Measurements from ENCODE around the gene H2BK1.
A peak's percentile ranks its signal among the peaks of the same experiment; 100 is the strongest.

H2BK1 gene

GRCh38 chr7:151235091-151235787 lies 25.0 kb upstream of the H2BK1 start:
- DNase-seq (ENCODE audit: low read depth, low spot score) = no peak
- H3K4me3 ChIP-seq (ENCODE audit: low read length) = no peak overlapping the region

- peak overlapping the region; percentile 94 for H3K4me3 ChIP-seq (ENCODE audit: low read length)
- DNase-seq (ENCODE audit: low read depth, low spot score) = no peak
Observed at GRCh38 chr7:151233804-151234203, 23.5 kb upstream of the H2BK1 start.

- DNase-seq (ENCODE audit: low read depth, low spot score) = no peak
- peak overlapping the region; percentile 94 for H3K4me3 ChIP-seq (ENCODE audit: low read length)
Observed at GRCh38 chr7:151232917-151233701, 22.8 kb upstream of the H2BK1 start.

- peak within 1 kb of the TSS; percentile 94 for H3K4me3 ChIP-seq (ENCODE audit: low read length)
- DNase-seq (ENCODE audit: low read depth, low spot score) = peak; percentile 82
Observed at GRCh38 chr7:151232091-151232916, 22.0 kb upstream of the H2BK1 start, which contains the start of gene CHPF2. Gene CHPF2 (plus strand): TSS chr7:151232483. CDS start chr7:151234012, 1,529 bp downstream.

GRCh38 chr7:151231080-151231479 lies 20.8 kb upstream of the H2BK1 start:
- H3K4me3 ChIP-seq (ENCODE audit: low read length) = no peak overlapping the region
- no peak for DNase-seq (ENCODE audit: low read depth, low spot score)

- no peak overlapping the region for H3K4me3 ChIP-seq (ENCODE audit: low read length)
- DNase-seq (ENCODE audit: low read depth, low spot score) = no peak
Observed at GRCh38 chr7:151229249-151229648, 19.0 kb upstream of the H2BK1 start.

GRCh38 chr7:151228024-151228866 lies 18.0 kb upstream of the H2BK1 start:
- DNase-seq (ENCODE audit: low read depth, low spot score) = no peak

GRCh38 chr7:151226875-151227782 lies 16.8 kb upstream of the H2BK1 start, which contains the start of gene ABCF2:
Gene ABCF2 (minus strand): TSS chr7:151227205. CDS start chr7:151226458, 747 bp downstream.
- peak; percentile 97 for DNase-seq (ENCODE audit: low read depth, low spot score)
- peak within 1 kb of the TSS; percentile 89 for H3K4me3 ChIP-seq (ENCODE audit: low read length)

More at GRCh38 chr7:151228024-151228866, 18.0 kb upstream of the H2BK1 start:
- peak overlapping the region; percentile 89 for H3K4me3 ChIP-seq (ENCODE audit: low read length)

- DNase-seq (ENCODE audit: low read depth, low spot score) = no peak
- peak overlapping the region; percentile 89 for H3K4me3 ChIP-seq (ENCODE audit: low read length)
Observed at GRCh38 chr7:151226560-151226874, 16.2 kb upstream of the H2BK1 start.

- no peak for DNase-seq (ENCODE audit: low read depth, low spot score)
- peak overlapping the region; percentile 89 for H3K4me3 ChIP-seq (ENCODE audit: low read length)
Observed at GRCh38 chr7:151225948-151226510, 15.7 kb upstream of the H2BK1 start.

- DNase-seq (ENCODE audit: low read depth, low spot score) = no peak
Observed at GRCh38 chr7:151223728-151224127, 13.4 kb upstream of the H2BK1 start.

GRCh38 chr7:151218170-151218569 lies 7.9 kb upstream of the H2BK1 start:
- DNase-seq (ENCODE audit: low read depth, low spot score) = no peak
- H3K4me3 ChIP-seq (ENCODE audit: low read length) = no peak overlapping the region

More at GRCh38 chr7:151223728-151224127, 13.4 kb upstream of the H2BK1 start:
- H3K4me3 ChIP-seq (ENCODE audit: low read length) = no peak overlapping the region

GRCh38 chr7:151215396-151215795 lies 5.1 kb upstream of the H2BK1 start:
- DNase-seq (ENCODE audit: low read depth, low spot score) = no peak
- H3K4me3 ChIP-seq (ENCODE audit: low read length) = no peak overlapping the region

- no peak for DNase-seq (ENCODE audit: low read depth, low spot score)
- no peak overlapping the region for H3K4me3 ChIP-seq (ENCODE audit: low read length)
Observed at GRCh38 chr7:151213826-151214225, 3.5 kb upstream of the H2BK1 start.

- no peak for DNase-seq (ENCODE audit: low read depth, low spot score)
- H3K4me3 ChIP-seq (ENCODE audit: low read length) = no peak overlapping the region
Observed at GRCh38 chr7:151212626-151213025, 2.3 kb upstream of the H2BK1 start.

GRCh38 chr7:151211155-151211772 lies 976 bp upstream of the H2BK1 start:
- no peak overlapping the region for H3K4me3 ChIP-seq (ENCODE audit: low read length)
- DNase-seq (ENCODE audit: low read depth, low spot score) = no peak

GRCh38 chr7:151209588-151209987 lies 700 bp downstream of the H2BK1 start:
- DNase-seq (ENCODE audit: low read depth, low spot score) = no peak
- H3K4me3 ChIP-seq (ENCODE audit: low read length) = no peak overlapping the region
